GM20431 (cell line): Measurements from ENCODE around the gene PIGB.
"Not testable (repeated sequence)": the region's sequence is repeated elsewhere in the genome, so short reads cannot be mapped to it uniquely, and the experiment has no call there.

Experiments
- in situ Hi-C: fragments of 300-500 bp; cut with MseI, MboI; formaldehyde crosslinking; loops from one replicate; pipeline ENCODE4 v1.15.0; 2020; ENCODE audit warnings: low sequenced_read_pairs; ENCODE audit not compliant: unreplicated experiment

PIGB gene

GRCh38 chr15:55366981-55367380, 48.0 kb downstream of the PIGB start:
- in situ Hi-C loops, result no loop called here

GRCh38 chr15:55372701-55373440, 53.8 kb downstream of the PIGB start:
- in situ Hi-C loops, result no loop called here

GRCh38 chr15:55379095-55379494, 60.1 kb downstream of the PIGB start:
- in situ Hi-C loops, result no loop called here

- in situ Hi-C loops, result no loop called here
Observed at GRCh38 chr15:55381595-55381994, 62.6 kb downstream of the PIGB start.

GRCh38 chr15:55383687-55384086, 64.7 kb downstream of the PIGB start:
- in situ Hi-C loops, result no loop called here

GRCh38 chr15:55387027-55387426, 68.0 kb downstream of the PIGB start:
- in situ Hi-C loops, result no loop called here

- in situ Hi-C loops, result no loop called here
Observed at GRCh38 chr15:55389264-55389607, 70.2 kb downstream of the PIGB start.

- in situ Hi-C loops, result no loop called here
Observed at GRCh38 chr15:55394694-55395093, 75.7 kb downstream of the PIGB start.

GRCh38 chr15:55398243-55398642, 79.2 kb downstream of the PIGB start:
- in situ Hi-C loops, result no loop called here

GRCh38 chr15:55400050-55400449, 81.0 kb downstream of the PIGB start:
- in situ Hi-C loops, result not testable (repeated sequence)

GRCh38 chr15:55401786-55402246, 82.8 kb downstream of the PIGB start:
- in situ Hi-C loops, result no loop called here

GRCh38 chr15:55402707-55403106, 83.7 kb downstream of the PIGB start:
- in situ Hi-C loops, result no loop called here

GRCh38 chr15:55403531-55403930, 84.5 kb downstream of the PIGB start:
- in situ Hi-C loops, result no loop called here
